Skin of body (tissue), 2 donors: ENCODE data around the gene PCYOX1L. TPM values are rescaled to one million over a fixed set of nuclear protein-coding genes. Genes with fewer than 3 reads are reported as not detected.
"Not testable (repeated sequence)": the region's sequence is repeated elsewhere in the genome, so short reads cannot be mapped to it uniquely, and the experiment has no call there.

Experiments used
- DNase-seq: peaks from one replicate; lab custom pipeline; 2025; lab: John Stamatoyannopoulos, UW
- total RNA-seq: library from RNA; depleted of rRNA; stranded (reverse); fragments of >200 nt; gene quantifications from one replicate; pipeline ENCODE4 v1.2.3, GENCODE V29; 2014

Gene PCYOX1L
- total RNA-seq, 1 donor from 2014 or later: 6.5 TPM

GRCh38 chr5:149383399-149383798 lies 25.6 kb downstream of the PCYOX1L start:
- DNase-seq: no peak

GRCh38 chr5:149386166-149386565 lies 28.3 kb downstream of the PCYOX1L start:
- no peak for DNase-seq

DNA sequence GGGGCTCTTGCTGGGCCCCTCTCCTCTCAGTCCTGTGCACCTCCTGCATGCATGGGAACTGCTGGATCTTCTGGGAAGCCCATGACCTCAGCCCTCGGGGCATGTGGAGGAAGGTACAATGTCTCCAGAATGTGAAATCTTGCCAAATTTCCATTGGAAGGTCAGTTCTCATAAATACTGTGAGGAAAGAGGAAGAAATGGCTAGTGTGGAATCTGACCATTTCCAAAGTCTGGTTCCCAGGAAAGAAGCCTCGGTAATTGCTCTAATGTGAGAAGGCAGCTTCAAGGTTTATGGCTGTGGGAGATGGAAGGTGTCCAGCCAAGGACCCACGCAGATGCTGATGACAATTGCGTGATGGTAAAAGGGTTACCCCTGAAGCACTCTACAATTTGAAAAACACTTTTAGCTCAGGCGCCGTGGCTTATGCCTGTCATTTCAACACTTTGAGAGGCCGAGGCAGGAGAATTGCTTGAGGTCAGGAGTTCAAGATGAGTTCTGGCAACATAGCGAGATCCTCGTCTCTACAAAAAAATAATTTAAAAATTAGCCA lies 29.3 kb downstream of the PCYOX1L start:
- no peak for DNase-seq

DNA sequence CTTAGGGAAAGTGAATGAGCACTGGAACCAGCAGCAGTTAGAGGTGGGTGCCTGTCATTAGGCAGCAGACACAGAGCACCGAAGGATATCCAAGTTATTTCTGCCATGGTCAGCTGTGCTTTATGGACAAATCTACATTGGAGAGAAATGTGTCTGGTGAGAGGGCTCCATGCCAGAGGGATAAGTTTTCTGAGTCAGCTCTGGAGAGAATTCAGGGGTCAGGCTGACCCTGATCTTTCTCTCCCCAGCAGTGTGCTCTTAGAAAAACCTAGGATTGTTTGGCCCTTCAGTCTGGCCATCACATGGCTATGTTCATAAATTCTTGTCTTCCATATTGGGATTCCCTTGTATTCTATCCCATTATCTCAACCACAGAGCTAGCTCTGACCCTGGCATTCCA lies 30.1 kb downstream of the PCYOX1L start:
- DNase-seq: no peak

- no peak for DNase-seq
These were observed 30.8 kb downstream of the PCYOX1L start for GRCh38 chr5:149388498-149389190.

GRCh38 chr5:149389552-149390495 lies 32.0 kb downstream of the PCYOX1L start:
- DNase-seq: no peak

GRCh38 chr5:149391076-149391475 lies 33.2 kb downstream of the PCYOX1L start:
- DNase-seq: not testable (repeated sequence)

GRCh38 chr5:149391524-149391923 lies 33.7 kb downstream of the PCYOX1L start:
- DNase-seq: no peak

DNA sequence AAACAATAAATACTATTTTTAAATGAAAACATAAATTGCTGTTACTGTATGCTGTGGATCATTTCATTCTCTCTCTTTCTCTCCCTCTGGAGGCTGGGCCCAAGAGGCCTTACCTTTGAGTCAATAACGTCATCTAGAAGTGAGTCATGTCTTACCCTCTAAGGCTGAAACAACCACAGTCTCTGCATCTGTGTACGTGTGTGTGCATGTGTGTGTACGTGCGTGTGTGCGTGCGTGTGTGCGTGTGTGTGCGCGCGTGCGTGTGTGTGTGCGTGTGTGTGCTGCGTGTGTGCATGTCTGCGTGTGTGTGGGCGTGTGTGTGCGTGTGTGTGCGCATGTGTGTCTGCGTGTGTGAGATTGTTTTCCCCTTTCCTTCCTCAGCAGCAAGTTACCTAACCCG lies 34.9 kb downstream of the PCYOX1L start:
- no peak for DNase-seq

DNA sequence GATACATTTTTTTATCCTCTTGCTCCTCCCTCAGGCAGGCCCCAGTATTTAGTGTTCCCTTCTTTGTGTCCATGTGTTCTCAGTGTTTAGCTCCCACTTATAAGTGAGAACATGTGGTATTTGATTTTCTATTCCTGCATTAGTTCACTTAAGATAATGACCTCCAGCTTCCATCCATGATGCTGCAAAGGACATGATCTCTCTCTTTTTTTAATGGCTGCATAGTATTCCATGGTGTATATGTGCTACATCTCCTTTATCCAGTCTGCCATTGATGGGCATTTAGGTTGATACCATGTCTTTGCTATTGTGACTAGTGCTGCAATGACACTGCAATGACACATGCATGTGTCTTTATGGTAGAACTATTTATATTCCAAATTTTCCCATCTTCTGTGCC lies 37.1 kb downstream of the PCYOX1L start:
- DNase-seq: not testable (repeated sequence)

DNA sequence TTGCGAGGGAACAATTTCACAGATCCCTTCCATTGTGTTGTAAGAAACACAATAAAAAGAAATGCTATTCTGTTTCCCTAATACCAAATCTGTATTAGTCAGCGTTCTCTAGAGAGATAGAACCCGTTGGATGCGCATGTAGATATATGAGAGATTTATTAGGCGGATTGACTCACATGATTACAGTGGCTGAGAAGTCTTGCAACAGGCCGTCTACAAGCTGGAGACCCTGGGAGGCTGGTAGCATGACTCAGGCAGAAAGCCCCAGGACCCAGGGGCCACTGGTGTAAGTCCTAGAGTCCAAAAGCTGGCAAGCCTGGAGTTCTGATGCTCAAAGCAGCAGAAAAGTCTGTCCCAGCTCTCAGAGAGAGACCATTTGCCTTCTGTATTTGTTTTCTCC lies 39.7 kb downstream of the PCYOX1L start:
- DNase-seq: no peak

DNA sequence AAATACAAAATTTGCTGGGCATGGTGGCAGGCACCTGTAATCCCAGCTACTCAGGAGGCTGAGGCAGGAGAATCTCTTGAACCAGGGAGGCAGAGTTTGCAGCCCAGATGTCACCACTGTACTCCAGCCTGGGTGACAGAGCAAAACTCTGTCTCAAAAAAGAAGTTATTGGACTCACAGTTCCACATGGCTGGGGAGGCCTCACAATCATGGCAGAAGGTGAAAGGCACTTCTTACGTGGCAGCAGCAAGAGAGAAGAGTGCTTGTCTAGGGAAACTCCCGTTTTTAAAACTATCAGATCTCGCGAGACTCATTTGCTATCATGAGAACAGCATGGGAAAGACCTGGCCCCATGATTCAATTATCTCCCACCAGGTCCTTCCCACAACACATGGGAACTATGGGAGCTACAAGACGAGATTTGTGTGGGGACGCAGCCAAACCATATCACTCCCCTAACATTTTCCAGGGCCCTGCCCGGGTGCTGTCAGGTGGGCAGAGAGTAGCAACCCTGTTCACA lies 41.0 kb downstream of the PCYOX1L start:
- not testable (repeated sequence) for DNase-seq

- DNase-seq: no peak
These were observed 41.9 kb downstream of the PCYOX1L start for GRCh38 chr5:149399775-149400174.

DNA sequence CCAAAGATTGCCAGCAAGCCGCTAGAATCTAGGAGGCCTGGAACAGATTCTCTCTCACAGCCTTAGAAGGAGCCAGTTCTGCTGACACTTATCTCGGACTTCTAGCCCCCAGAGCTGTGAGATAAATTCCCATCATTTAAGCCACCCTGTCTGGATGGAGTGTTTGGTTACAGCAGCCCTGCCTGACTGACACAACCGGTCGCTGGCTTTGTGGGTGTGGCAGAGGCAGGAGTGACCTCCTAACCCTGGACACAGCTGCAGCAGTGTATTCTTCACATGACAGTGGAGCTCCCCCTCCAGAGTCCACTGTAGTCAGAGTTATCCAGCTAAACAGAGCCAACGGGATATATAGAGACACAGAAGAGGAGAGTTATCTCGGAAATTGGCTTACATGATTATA lies 42.5 kb downstream of the PCYOX1L start:
- DNase-seq: no peak

DNA sequence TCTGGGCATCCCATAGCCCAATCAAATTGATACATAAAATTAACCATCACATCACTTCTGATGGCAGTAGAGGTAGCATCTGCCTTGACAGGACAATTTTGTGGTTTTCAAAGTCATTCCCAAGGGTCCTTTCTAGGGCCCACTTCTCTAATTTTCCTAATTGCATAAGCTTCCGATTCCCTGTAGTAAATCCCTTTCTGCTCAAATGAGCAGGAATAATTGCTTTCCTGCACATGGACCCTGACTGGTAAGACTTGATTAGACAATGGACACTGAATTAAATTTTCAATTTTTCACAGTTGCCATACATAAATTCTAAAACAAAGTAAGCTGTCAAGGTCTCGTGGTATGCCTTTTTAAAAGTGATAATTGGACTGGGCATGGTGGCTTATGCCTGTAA lies 43.2 kb downstream of the PCYOX1L start:
- DNase-seq: no peak

GRCh38 chr5:149402291-149402690 lies 44.4 kb downstream of the PCYOX1L start:
- no peak for DNase-seq

- DNase-seq: peak; percentile 54
These were observed 46.3 kb downstream of the PCYOX1L start for GRCh38 chr5:149403923-149404745.

DNA sequence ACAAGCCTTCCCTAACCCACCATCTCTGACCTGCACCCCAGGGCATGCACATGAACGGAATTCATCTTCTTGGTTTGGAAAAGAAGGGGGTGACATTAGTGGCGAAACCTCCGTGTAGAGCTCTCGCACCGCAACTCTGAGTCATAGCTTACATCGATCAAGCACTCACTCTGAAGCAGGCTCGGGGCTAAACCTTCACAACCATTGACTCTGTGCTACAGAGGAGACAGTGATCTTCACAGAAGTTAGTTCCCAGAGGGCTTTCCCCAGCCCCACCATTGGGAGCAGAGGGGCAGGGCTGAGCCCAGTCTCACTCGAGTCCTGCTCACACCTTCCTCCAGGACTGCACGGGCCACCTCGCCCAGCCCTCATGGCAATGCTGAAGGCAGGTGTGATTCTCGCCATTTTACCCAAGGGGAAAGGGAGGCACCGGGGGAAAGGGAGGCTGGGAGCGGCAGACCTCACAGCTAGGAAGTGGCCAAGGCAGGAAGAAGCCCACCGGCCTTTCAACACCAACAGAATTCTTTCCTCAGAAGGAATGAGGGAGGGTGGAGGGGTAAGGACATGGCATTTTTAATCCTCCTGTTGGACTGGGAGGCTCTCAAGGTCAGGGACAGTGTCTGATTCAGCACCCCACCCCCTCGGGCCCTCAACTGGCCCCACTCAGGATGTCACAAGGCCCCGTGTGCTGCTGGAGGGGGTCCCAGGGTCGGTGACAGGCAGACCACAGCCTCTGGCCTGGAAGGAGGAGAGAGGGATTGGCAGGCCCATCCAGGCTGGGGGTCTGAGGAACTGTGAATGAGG lies 47.1 kb downstream of the PCYOX1L start:
- no peak for DNase-seq

GRCh38 chr5:149405550-149406202 lies 47.8 kb downstream of the PCYOX1L start:
- DNase-seq: no peak
